GM18507 (cell line): ENCODE data around the gene CHCHD6.

Experiments
- DNase-seq: peaks from one replicate; pipeline ENCODE4 v3.0.0; 2011; ENCODE audit warnings: low read depth; ENCODE audit not compliant: insufficient read length; ENCODE audit errors: extremely low spot score
- FAIRE-seq: peaks from 2 replicates; lab custom pipeline; 2011; peaks lifted over from hg19 to GRCh38; lab: Jason Lieb, UNC

CHCHD6 gene

DNA sequence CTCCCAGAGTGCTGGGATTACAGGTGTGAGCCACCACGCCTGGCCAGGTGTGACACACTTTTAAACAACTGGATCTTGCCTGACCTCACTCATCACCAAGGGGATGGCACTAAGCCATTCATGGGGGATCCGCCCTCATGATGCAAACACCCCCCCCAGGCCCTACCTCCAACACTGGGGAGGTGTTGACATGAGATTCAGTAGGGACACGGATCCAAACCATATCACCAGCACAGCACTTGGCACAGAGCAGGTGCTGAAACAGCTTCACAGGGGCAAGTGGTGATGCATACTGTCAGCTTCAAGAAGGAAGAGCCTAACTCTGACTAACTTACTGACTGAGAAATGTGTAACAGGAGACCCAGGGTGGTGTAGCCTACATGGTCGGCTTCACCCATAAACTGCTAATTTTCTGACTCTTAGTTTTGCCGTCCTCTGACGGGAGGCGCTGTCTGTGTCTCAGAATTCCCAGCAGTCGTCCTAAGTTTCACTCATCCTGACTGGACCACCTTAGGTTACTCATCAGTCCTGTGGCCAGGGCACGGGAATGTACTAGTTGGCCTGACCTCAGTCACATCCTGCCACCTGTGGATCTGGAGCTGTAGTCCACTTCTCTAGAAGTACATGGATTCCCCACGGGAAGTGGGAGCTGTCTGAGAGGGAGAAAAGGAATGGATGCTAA, 197.0 kb downstream of the CHCHD6 start:
- no peak for FAIRE-seq
- DNase-seq = no peak

DNA sequence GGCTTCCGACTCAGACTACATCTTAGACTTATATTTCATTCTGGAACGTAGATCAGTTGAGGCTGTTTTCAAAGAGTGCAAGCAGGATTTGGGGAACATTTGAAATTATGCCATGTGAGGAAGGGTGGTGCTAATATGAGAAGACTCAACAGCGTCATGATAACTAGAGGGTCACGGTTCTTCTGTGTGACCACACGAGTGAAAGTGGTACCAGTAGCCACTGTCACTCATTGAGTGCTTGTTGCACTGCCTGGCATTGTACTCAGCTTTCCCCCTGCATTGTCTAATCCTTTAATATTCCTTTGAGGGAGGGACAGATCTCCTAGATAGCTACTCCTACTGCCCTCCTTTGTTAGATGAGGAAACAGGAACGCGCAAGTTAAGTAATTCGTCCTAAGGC, 197.6 kb downstream of the CHCHD6 start:
- no peak for DNase-seq
- no peak for FAIRE-seq

DNA sequence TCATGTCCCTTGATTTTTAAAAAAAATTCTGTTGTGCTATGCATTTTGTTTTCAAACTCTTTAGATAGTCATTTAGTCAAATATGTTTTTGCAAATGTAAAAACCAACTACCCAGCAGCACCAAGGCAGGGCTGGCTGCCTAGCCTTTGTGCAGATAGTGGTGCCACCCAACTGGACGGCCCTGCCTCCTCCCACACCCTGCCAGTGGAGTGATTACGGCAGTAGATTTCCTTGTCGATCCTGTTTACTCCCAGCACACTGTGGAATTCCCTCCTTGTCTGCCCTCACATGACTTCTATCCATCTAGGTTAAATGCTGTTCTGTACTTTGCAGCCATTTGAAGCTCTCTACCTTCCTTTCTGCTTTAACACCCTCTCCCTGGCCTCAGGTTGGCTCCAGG, 199.5 kb downstream of the CHCHD6 start:
- FAIRE-seq (no peak), DNase-seq (no peak)

DNA sequence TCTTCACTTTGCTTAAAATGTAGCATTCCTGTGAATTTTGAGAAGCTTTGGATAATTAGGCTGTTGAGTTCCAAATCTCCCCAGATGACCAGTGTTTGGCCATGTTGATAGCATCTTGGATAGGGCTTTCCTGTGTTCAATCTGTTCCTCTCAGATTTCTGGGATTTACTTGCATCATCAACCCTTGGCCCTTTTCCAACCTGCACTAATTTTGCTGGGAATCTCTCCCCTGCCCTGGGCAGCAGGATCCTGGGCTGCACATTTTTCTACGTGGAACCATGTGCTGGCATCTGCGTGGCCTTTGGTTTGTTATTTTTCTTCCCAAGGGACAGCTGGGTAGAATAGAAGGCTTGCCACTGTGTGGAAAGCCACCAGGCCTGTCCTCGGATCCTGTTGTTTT, 203.5 kb downstream of the CHCHD6 start:
- no peak for DNase-seq
- no peak for FAIRE-seq

DNA sequence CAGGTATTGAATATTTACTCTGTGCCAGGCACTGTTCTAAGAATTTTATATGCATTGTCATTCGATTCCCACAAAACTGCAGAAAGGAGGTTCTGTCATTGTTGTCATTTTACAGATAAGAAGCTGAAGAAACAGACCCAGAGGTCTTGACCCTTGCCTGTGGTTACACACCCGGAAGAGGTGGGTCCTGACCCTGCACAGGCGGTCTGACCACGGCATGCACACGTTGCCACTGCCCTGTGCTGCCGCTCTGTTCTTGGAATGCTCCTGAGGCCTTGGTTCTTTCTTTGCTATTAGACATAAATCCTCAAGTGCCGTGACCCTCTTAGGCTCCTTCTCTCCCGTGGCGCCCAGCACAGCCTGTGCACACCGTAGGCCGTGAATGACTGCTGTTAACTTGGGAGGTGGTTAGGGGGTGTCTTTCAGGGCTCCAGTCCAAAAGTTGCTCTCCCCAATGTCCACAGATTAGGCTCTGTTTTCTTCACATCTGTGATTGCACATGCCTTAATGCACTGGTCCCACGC, 204.8 kb downstream of the CHCHD6 start:
- FAIRE-seq (no peak), DNase-seq (no peak)

DNA sequence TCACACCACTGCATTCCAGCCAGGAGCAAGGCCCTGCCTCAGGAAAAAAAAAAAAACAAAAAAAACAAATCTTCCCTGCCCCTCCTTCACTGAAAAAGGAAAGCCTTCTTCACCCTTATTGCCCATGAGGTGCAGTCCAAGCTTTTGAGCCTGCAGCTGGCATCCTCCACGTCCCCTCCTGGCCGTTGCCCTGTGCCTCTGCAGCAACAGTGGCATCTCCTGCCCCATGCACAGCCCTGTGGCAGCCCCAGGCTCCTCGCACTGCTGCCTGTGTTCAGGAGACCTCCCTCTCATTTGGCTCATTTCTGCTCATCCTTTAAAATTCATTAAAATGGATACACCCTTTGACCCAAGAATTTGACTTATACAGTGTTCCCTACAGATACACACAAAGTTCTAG, 206.2 kb downstream of the CHCHD6 start:
- DNase-seq = no peak
- no peak for FAIRE-seq

DNA sequence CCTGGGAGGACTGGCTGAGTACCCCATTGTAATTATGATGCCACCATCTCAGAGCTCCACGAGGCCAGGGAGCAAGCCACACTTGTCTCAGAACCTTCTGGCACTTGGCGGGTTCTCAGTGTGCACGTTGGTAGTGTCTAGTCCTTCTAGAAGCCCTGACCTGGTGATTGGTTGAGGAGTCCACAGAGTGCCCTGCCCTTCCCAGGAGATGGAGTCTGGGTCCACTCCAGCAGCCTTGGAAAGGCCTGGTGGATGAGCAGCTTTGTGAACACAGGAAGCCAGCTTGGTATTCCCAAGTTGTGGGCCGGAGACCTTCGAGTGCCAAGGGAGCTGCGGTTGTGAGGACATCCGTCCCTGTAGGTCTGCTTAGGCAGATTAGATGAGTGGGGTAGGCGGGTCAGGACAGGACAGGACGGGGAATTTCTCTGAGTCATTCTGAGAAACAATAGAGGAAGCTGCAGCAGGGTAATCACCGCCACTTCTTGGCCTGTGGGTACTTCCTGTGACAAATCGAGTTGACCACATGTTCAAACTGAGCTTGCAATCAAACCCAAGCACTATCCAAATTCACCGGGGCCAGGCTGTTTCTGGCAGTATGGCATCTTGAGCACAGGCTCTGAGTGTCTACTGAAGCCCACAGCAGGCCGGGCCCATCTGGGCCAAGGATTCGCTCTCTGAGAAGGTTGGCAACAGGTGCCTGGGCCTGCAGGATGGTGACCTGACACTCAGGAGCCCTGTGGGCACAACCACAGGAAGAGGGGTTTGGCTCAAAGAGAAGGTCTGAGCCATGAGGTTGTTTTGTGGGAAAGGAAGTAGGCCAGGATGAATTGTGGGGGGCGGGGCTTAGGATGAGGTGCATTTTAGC, 207.4 kb downstream of the CHCHD6 start:
- FAIRE-seq = peak; percentile 98
- DNase-seq = peak; percentile 87

DNA sequence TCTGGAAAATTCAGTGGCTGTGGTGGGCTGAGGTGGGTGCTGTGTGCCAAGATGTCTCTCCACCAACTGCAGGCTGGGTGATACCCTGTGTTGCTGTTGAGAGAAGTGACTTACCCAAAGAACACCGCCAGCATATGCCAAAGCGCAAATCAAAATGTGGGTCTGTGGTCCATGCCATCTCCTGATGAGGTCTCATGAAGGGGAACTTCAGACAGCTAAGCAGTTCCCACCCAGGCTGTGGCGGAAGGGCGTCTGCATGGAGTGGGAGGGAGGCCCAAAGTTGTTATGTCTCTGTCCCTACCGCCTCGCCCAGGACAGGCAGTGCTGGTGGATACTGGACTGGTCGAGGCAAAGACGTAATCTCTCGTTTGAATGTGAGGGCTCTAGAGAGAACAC, 208.0 kb downstream of the CHCHD6 start:
- DNase-seq = no peak
- no peak for FAIRE-seq

DNA sequence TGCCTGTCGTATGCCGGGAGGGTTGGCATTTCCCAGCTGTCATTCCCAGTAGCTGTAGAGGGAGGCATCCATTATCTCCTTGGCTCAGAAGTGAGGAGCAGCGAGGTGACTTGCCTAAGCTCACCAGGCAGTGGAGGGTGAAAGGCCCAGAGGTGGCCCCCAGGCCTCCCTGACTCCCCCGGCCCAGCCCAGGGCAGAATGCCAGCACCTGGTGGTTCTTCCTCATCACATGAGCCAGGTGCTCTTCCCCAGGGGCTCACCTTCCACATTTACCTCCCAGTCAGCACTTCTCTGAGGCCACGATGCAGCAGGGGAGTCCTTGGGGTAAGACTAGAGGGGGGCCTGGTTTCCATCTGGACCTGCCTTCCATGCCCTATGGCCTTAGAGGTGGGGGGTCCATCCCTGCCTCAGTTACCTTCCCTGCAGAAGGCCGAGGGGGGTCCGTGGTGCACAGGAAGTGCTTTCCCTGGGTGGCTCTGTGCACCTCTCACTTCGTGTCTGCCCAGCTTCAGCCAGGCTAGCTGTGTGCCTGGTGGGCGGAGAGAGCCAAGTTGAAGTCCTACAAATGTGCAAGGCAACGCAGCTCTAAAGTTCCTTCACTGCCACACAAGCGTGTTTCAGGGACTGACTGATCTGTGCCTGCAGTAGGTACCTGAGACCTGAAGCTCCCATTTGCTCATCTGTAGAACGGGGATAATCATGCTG, 208.6 kb downstream of the CHCHD6 start:
- FAIRE-seq (no peak), DNase-seq (no peak)

DNA sequence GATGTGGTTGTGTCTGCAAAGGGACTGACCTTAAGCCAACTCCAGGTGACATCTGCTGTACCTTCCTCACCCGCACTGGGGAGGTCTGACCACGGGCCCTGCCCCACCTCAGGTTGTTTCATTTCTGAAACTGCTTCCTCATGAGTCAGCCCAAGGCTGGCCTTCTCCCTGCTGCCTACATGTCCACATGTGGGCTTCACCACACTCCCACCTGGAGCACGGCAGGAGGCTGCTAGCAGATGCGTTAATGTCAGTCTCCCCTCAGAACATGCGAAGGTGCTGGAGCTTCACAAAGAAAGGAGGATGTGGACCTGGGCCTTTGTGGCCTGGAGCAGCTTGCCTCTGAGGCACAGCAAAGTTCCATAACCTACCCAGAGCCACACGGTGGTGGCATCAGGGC, 209.5 kb downstream of the CHCHD6 start:
- peak; percentile 51 for FAIRE-seq
- no peak for DNase-seq

DNA sequence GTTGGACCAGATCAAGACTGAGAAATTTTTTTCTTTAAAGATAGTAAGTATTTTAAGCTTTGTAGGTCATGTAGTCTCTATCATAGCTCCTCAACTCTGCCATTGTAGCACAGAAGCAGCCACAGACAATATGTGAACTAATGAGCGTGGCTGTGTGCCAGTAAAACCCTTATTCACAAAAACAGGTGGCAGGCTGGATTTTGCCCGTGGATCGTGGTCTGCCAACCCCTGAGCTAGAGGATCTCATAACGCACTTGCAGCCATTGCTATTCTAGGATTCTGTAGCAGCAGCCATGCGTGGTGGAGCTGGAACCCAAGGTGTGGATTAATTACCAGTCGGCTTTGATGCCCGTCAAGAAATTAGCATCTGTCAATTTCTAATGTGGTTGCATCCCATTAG, 210.2 kb downstream of the CHCHD6 start:
- FAIRE-seq (no peak), DNase-seq (no peak)

DNA sequence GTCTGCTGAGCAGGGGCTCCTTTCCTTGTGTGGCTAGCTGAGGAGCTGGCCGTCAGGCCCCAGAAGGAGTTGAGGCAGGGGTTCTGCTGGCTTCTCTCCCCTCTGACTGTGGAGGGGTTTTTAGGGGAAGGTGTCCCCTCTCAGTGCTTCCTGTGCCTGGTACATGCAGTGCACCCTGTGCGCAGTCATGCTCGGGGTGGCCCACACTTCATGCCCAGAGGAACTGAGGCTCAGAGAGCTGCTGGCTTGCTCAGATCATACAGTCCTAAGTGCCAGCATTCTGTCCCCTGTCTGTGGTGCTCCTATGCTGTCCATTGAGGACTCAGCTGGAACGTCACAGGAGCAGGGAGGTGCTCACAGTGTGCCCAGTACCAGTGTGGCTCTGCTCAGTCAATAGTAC, 211.0 kb downstream of the CHCHD6 start:
- DNase-seq (no peak), FAIRE-seq (no peak)

DNA sequence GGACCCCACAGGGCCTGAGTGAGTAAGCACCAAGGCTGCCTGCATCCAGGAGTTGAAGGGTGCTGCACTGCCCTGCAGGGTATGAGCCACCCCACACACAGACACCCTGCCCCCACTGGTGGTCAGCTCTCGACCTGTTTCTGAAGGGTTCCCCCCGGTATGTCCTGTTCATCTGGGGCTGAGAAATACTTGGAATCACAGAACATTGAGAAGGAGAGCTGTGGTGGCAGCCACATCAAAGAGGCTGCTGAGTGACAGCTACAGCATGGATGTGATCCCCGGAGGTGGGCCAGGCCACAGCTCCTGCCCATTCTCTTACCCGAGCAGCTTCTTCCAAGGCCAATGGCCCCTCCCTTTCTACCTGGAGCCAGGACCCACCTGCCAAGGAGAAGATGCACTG, 212.5 kb downstream of the CHCHD6 start:
- DNase-seq (no peak), FAIRE-seq (no peak)

DNA sequence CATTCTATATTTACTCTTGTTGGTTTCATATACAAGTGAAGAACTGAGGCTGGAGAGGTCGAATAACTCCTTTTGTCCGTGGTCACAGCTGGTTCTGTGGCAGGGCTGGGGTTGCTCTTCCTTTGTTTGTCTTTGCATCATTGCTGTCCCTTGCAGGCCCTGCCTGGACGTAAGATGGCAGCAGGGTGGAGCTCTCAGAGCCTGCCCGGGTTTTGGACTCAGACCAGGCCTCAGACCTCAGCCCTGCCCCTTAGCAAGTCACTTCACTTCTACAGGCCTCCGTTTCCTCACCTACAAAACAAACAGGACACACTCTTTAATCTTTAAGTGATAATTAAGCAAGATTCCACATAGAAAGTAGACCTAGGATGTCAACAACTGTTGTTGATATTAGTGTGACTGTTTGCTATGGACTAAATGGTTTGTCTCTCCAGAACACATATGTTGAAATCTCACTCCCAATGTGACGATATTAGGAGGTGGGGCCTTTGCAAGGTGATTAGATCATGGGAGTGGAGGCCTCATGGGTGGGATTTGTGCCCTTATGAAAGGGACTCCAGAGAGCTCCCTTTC, 213.3 kb downstream of the CHCHD6 start:
- no peak for DNase-seq

DNA sequence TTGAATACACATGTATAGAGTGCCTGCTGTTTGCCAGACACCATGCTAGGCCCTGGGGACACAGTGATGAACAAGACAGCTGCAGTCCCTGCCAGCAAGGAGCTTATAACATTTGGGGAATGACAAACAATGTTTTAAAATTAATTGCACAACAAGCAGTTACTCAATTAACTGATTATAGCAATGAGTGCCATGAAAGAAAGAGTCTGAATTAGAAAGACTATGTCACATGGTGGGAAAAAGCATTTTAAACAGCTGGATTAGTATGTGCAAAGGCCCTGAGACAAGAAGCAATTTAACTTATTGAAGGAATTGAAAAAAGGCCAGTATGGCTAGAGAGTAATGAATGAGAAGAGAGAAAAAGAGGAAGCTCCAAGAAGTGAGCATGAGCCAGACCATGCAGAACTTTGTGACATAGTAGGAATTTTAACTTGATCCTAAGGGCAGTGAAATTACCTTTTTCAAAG, 214.3 kb downstream of the CHCHD6 start:
- no peak for DNase-seq
- FAIRE-seq = no peak

More for the DNA sequence above, 213.3 kb downstream of the CHCHD6 start:
- no peak for FAIRE-seq

DNA sequence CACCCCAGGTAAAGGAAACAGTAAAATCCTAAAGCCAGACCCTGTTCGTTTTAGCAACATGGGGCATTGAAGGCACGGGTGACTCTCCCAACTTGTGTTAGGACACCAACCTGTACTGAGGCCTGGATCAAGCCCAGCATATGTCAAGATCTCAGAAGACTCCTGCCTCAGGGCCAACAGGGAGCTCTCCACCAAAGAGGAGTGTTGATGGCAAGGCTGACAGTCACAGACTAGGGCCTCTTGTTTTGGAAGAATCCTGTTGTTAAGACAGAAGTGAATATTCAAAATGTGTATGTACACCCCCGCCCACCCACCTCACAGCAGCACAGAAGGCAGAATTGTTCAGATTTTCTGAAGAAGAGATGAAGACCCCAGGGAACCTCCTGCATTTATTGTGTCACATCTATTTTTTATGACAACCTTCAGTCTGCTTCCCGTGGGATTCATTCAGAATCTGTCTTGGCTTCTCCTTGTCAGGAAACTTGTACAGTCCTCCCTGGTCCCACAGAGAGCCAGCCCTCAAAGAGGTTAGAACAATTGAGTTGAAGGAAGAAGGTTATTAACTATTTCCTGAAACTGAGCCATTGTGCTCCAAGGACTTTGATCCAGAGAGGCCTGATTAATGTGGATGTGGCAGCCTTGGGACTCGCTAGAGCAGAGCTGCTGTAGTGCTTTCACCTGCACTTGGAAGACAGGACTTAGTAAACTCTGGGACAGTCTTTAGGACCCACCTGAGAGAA, 217.2 kb downstream of the CHCHD6 start:
- DNase-seq = no peak
- no peak for FAIRE-seq

DNA sequence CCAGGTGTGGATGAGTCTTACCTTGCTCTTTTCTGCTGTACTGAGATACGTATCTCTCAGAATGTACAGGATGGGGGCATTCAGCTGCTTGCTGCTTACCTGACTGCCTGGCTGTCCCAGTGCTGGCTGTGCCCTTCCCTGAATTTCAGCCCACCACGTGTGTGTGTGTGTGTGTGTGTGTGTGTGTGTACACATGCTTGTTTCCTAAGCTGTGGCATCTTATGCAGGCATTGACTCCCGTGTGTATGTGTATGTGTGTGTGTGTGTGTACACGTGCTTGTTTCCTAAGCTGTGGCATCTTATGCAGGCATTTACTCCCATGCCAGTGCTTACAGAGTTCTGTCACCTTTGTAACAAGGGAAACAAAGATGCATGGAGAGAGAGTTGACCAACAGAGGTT, 218.4 kb downstream of the CHCHD6 start:
- FAIRE-seq = no peak

DNA sequence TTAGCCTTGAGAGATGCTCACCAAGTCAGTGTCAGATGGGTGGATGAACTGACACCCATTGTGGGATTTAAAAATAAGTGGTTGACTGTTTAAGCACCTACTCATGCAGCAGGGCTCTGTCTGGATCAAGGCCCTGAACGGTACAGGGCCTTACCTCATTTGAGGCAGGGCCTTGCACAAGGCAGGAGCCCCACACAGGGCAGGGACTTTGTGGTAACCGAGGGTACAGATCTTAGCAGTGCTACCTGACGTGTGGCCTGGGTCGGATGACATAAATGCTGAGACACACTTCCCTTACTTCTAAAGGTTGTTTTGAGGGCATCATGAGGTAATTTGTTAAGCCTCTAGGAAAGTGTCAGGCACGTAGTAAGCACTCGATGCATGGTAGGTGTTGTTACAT, 219.4 kb downstream of the CHCHD6 start:
- FAIRE-seq (no peak), DNase-seq (no peak)

More for the DNA sequence above, 218.4 kb downstream of the CHCHD6 start:
- DNase-seq = no peak

DNA sequence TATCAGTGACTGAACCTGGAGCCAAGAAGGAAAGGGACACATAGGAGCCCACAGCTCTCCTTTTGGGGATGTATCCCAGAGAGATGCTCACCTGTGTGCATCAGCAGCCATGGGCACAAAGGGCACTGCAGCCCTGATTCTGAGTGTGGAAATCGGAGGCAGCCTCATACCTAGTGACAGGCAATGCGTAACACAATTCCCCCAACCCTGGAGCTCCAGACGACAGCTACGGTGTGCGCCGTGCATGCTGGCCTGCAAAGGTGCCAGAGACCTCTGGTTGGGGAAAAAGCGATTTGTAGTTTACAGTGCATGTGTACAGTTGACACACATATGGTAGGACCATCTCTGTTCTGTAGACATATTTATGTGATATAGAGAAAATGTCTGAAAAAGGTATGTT, 219.9 kb downstream of the CHCHD6 start:
- FAIRE-seq = no peak

More for the DNA sequence above, 219.9 kb downstream of the CHCHD6 start:
- DNase-seq = no peak
